PC-3 (cell line): ENCODE results near the gene TF. TPM values are rescaled to one million over a fixed set of nuclear protein-coding genes. Genes with fewer than 3 reads are reported as not detected.

ENCODE experiments used
- ATAC-seq: fragments of 200-7000 bp; cut with Tn5 transposase; 2 replicates; pipeline ENCODE4 v1.9.1; 2020; ENCODE audit warnings: mild to moderate bottlenecking, moderate library complexity
- BruUV-seq: library from RNA; stranded (reverse); fragments of 400-500 nt; replicated peaks from 2 replicates; lab custom pipeline; 2021; lab: Mats Ljungman, UMichigan
- CTCF ChIA-PET: fragments of 300-600 bp; sonication (Branson Sonifier 250); formaldehyde crosslinking; loops from one replicate; lab custom pipeline; 2022; ENCODE audit warnings: antibody characterized with exemption; lab: Charles Lee
- POLR2A ChIA-PET: fragments of 300-600 bp; sonication (Branson Sonifier 250); formaldehyde crosslinking; loops from one replicate; lab custom pipeline; 2022; ENCODE audit warnings: antibody characterized with exemption; ENCODE audit not compliant: unreplicated experiment; lab: Charles Lee
- DNase-seq: peaks from one replicate; pipeline ENCODE4 v3.0.0-alpha.2; 2015
- H2AFZ ChIP-seq: fragments of 300-600 bp; sonication (generic); 2 replicates; pipeline ENCODE4 v1.6.0; 2016; ENCODE audit warnings: antibody characterized with exemption, low read length
- H3F3A ChIP-seq: fragments of 300-600 bp; sonication (generic); one replicate; pipeline ENCODE4 v1.6.0; 2017; ENCODE audit warnings: antibody characterized with exemption, low read length, control low read depth, mild to moderate bottlenecking; ENCODE audit not compliant: unreplicated experiment
- H3K27ac ChIP-seq: fragments of 300-600 bp; sonication (generic); 2 replicates; pipeline ENCODE4 v1.5.1; 2016; ENCODE audit warnings: mild to moderate bottlenecking, low read length
- H3K27me3 ChIP-seq: fragments of 300-600 bp; sonication (generic); 2 replicates; pipeline ENCODE4 v1.6.1; 2016; ENCODE audit warnings: low read length, mixed read lengths
- H3K36me3 ChIP-seq: fragments of 300-600 bp; sonication (generic); 2 replicates; pipeline ENCODE4 v1.6.1; 2016; ENCODE audit warnings: low read depth, mixed run types, low read length, mixed read lengths
- H3K4me1 ChIP-seq: fragments of 300-600 bp; sonication (generic); 2 replicates; pipeline ENCODE4 v1.5.1; 2016; ENCODE audit warnings: low read length; ENCODE audit not compliant: insufficient read depth
- H3K4me2 ChIP-seq: fragments of 300-600 bp; sonication (generic); 2 replicates; pipeline ENCODE4 v1.6.0; 2016; ENCODE audit warnings: low read length
- H3K4me3 ChIP-seq: fragments of 300-600 bp; sonication (generic); 2 replicates; pipeline ENCODE4 v1.5.1; 2016; ENCODE audit warnings: mild to moderate bottlenecking, low read length, mixed read lengths
- H3K79me2 ChIP-seq: fragments of 300-600 bp; sonication (generic); 2 replicates; pipeline ENCODE4 v1.6.1; 2017; ENCODE audit warnings: low read length, mixed read lengths
- H3K9ac ChIP-seq: fragments of 300-600 bp; sonication (generic); 2 replicates; pipeline ENCODE4 v1.6.0; 2016; ENCODE audit warnings: mild to moderate bottlenecking, low read length
- H3K9me2 ChIP-seq: fragments of 300-600 bp; sonication (generic); replicated peaks from 2 replicates; pipeline ENCODE4 v1.6.1; 2016; ENCODE audit warnings: mixed run types, low read length, mixed read lengths
- H3K9me3 ChIP-seq: fragments of 300-600 bp; sonication (generic); 2 replicates; pipeline ENCODE4 v1.6.1; 2016; ENCODE audit warnings: low read length, mixed read lengths
- H4K20me1 ChIP-seq: fragments of 300-600 bp; sonication (generic); 2 replicates; pipeline ENCODE4 v1.6.1; 2016; ENCODE audit warnings: low read length, mixed read lengths
- CTCF ChIP-seq: fragments of 300-600 bp; sonication (generic); conservative IDR thresholded peaks from 2 replicates; pipeline ENCODE4 v1.5.1; 2017; ENCODE audit warnings: antibody characterized with exemption, low read depth, mild to moderate bottlenecking, low read length
- EZH2 ChIP-seq: fragments of 300-600 bp; sonication (generic); IDR thresholded peaks from one replicate; pipeline ENCODE4 v1.6.1; 2017; ENCODE audit warnings: antibody characterized with exemption, mild to moderate bottlenecking, low read length; ENCODE audit not compliant: unreplicated experiment
- EZH2phosphoT487 ChIP-seq: fragments of 300-600 bp; sonication (generic); IDR thresholded peaks from 2 replicates; pipeline ENCODE4 v1.6.1; 2018; ENCODE audit warnings: mild to moderate bottlenecking, antibody characterized with exemption, low read length, borderline replicate concordance
- intact Hi-C: fragments of 100-400 bp; cut with micrococcal nuclease; formaldehyde crosslinking; loops from 2 replicates; pipeline ENCODE4 v1.9.0; 2023
- total RNA-seq: library from RNA; depleted of rRNA; stranded (reverse); fragments of >200 nt; gene quantifications from 2 replicates; pipeline ENCODE4 v1.2.3, GENCODE V29; 2014

The TF gene
- total RNA-seq, 1 experiment from 2014 or later, result not detected

- POLR2A ChIA-PET, result no interaction called here
- H3K9me3 ChIP-seq, result no peaks in the 10 kb centered on the region
- no TSS peak for BruUV-seq
- no peaks in the 10 kb centered on the region for H3K9me2 ChIP-seq
- ATAC-seq (no peak), DNase-seq (no peak)
- CTCF ChIA-PET, result no interaction called here
- H3K27me3 ChIP-seq, result peaks cover 5% of the 10 kb centered on the region; the same call in 1 of the 2 replicates
- no peaks in the 10 kb centered on the region for H3K36me3 ChIP-seq
- H3K79me2 ChIP-seq, result no peaks in the 10 kb centered on the region
- H3K27ac ChIP-seq, result no peak overlapping the region
- H4K20me1 ChIP-seq, result no peaks in the 10 kb centered on the region
- intact Hi-C loops, result no loop called here
- no peaks in the 10 kb centered on the region for H3F3A ChIP-seq
- no peak overlapping the region for H3K9ac ChIP-seq
- TF ChIP-seq EZH2 (no peak), CTCF (no peak), EZH2phosphoT487 (no peak)
- no peak overlapping the region for H3K4me2 ChIP-seq
- H3K4me1 ChIP-seq, result no peaks in the 10 kb centered on the region
- no peak overlapping the region for H2AFZ ChIP-seq
- no peak overlapping the region for H3K4me3 ChIP-seq
These were observed 23.3 kb downstream of the TF start for GRCh38 chr3:133769536-133769935.

GRCh38 chr3:133773732-133774131 lies 27.5 kb downstream of the TF start:
- H3K27ac ChIP-seq, result no peak overlapping the region

More at GRCh38 chr3:133773732-133774131, 27.5 kb downstream of the TF start:
- H3K4me3 ChIP-seq, result no peak overlapping the region
- H3K79me2 ChIP-seq, result no peaks in the 10 kb centered on the region
- ATAC-seq (no peak), DNase-seq (no peak)
- no peaks in the 10 kb centered on the region for H3K9me3 ChIP-seq
- 0 out of 2 replicates have a peak, but pooled peaks cover 11% of the 10 kb centered on the region for H3K27me3 ChIP-seq
- H3K36me3 ChIP-seq, result no peaks in the 10 kb centered on the region
- intact Hi-C loops, result no loop called here
- H3K4me2 ChIP-seq, result no peak overlapping the region
- no peaks in the 10 kb centered on the region for H4K20me1 ChIP-seq
- H3K4me1 ChIP-seq, result no peaks in the 10 kb centered on the region
- BruUV-seq, result no TSS peak
- POLR2A ChIA-PET, result no interaction called here
- TF ChIP-seq CTCF (no peak), EZH2phosphoT487 (no peak), EZH2 (no peak)
- no peaks in the 10 kb centered on the region for H3K9me2 ChIP-seq
- CTCF ChIA-PET, result no interaction called here
- H3F3A ChIP-seq, result no peaks in the 10 kb centered on the region
- no peak overlapping the region for H3K9ac ChIP-seq
- no peak overlapping the region for H2AFZ ChIP-seq
